HCT116 (cell line): ENCODE results near the gene ZNF319. TPM values are rescaled to one million over a fixed set of nuclear protein-coding genes. Genes with fewer than 3 reads are reported as not detected.

Source experiments
- ATAC-seq: fragments of 200-7000 bp; cut with Tn5 transposase; 2 replicates; pipeline ENCODE4 v1.9.1; 2020; ENCODE audit warnings: mild to moderate bottlenecking, moderate library complexity
- BruUV-seq: library from RNA; stranded (reverse); fragments of 400-500 nt; replicated peaks from 2 replicates; lab custom pipeline; 2021; lab: Mats Ljungman, UMichigan
- CTCF ChIA-PET: fragments of 300-600 bp; sonication (Branson Sonifier 250); formaldehyde crosslinking; loops from one replicate; lab custom pipeline; 2021; ENCODE audit warnings: antibody characterized with exemption; lab: Charles Lee
- POLR2A ChIA-PET: fragments of 300-600, 350-600 bp; sonication (Branson Sonifier 250); formaldehyde crosslinking; loops from one replicate; lab custom pipeline; 2021; ENCODE audit warnings: antibody characterized with exemption; lab: Charles Lee
- RAD21 ChIA-PET, 2 experiments: fragments of 300-600 bp; sonication (Branson Sonifier 250); formaldehyde crosslinking; loops; one replicate each; lab custom pipeline; 2023; ENCODE audit warnings: low total read pairs in 2 of 2; ENCODE audit not compliant: uncharacterized antibody in 2 of 2, unreplicated experiment in 2 of 2, low non-redundant PET in 1 of 2; lab: Charles Lee
- DNase-seq: peaks from one replicate; pipeline ENCODE4 v3.0.0-alpha.2; 2010; ENCODE audit warnings: low read depth, low spot score
- H2AFZ ChIP-seq: fragments of 200-600 bp; shearing (Covaris generic), sonication (generic); 2 replicates; pipeline ENCODE4 v1.6.1; 2017; ENCODE audit warnings: low read depth, mixed run types, mixed read lengths, antibody characterized with exemption, low read length; ENCODE audit not compliant: poor library complexity, severe bottlenecking
- H3K27ac ChIP-seq: 2 replicates; pipeline ENCODE4 v1.5.1; 2012; ENCODE audit warnings: low read depth, low read length
- H3K27me3 ChIP-seq: fragments of 200-600 bp; sonication (generic); 2 replicates; pipeline ENCODE4 v1.6.1; 2016; ENCODE audit warnings: mixed run types, low read length, mixed read lengths; ENCODE audit not compliant: insufficient read depth
- H3K36me3 ChIP-seq, 2 experiments: fragments of 200-500 bp in 1 of 2; fragments of 200-600 bp in 1 of 2; sonication (Bioruptor generic) in 1 of 2; sonication (generic) in 1 of 2; 2 replicates each; pipeline versions ENCODE4 v1.5.1 to v1.6.1; 2014 to 2016; ENCODE audit warnings: low read length in 2 of 2, inconsistent platforms in 1 of 2, mixed read lengths in 1 of 2, mixed run types in 1 of 2; ENCODE audit not compliant: insufficient read depth in 2 of 2, control insufficient read depth in 1 of 2
- H3K4me1 ChIP-seq, 2 experiments: fragments of 200-600 bp in 1 of 2; sonication (generic) in 1 of 2; 2 replicates each; pipeline versions ENCODE4 v1.5.1 to v1.6.1; 2012 to 2017; ENCODE audit warnings: low read length in 2 of 2, inconsistent platforms in 1 of 2, mild to moderate bottlenecking in 1 of 2, mixed read lengths in 1 of 2, mixed run types in 1 of 2, moderate library complexity in 1 of 2; ENCODE audit not compliant: insufficient read depth in 2 of 2, control insufficient read depth in 1 of 2
- H3K4me2 ChIP-seq: fragments of 200-600 bp; sonication (generic); 2 replicates; pipeline ENCODE4 v1.6.1; 2017; ENCODE audit warnings: mixed run types, low read length, mixed read lengths
- H3K4me3 ChIP-seq, 2 experiments: fragments of 200-600 bp in 1 of 2; sonication (generic) in 1 of 2; replicated peaks in 1 of 2; 2 replicates each; pipeline ENCODE4 v1.5.1; 2011 to 2016; ENCODE audit warnings: low read length in 2 of 2, control low read depth in 1 of 2, low read depth in 1 of 2, mild to moderate bottlenecking in 1 of 2, mixed read lengths in 1 of 2, mixed run types in 1 of 2
- H3K79me2 ChIP-seq: fragments of 200-600 bp; sonication (generic); 2 replicates; pipeline ENCODE4 v1.6.1; 2017; ENCODE audit warnings: mild to moderate bottlenecking, mixed run types, low read length, moderate library complexity, mixed read lengths; ENCODE audit not compliant: insufficient read depth
- H3K9ac ChIP-seq: fragments of 200-600 bp; sonication (generic); 2 replicates; pipeline ENCODE4 v1.6.1; 2016; ENCODE audit warnings: low read length, mixed read lengths
- H3K9me2 ChIP-seq: fragments of 200-600 bp; sonication (generic), shearing (Covaris generic); 2 replicates; pipeline ENCODE4 v1.6.1; 2017; ENCODE audit warnings: mixed run types, mild to moderate bottlenecking, moderate library complexity; ENCODE audit not compliant: insufficient read depth
- H3K9me3 ChIP-seq, 2 experiments: fragments of 200-500 bp in 1 of 2; fragments of 200-600 bp in 1 of 2; sonication (Bioruptor generic) in 1 of 2; sonication (generic) in 1 of 2; 2 replicates each; pipeline ENCODE4 v1.6.1; 2014 to 2017; ENCODE audit warnings: low read length in 2 of 2, mixed read lengths in 2 of 2, inconsistent platforms in 1 of 2, low read depth in 1 of 2, mild to moderate bottlenecking in 1 of 2, mixed run types in 1 of 2, moderate library complexity in 1 of 2; ENCODE audit not compliant: control insufficient read depth in 1 of 2, insufficient read depth in 1 of 2
- H4K20me1 ChIP-seq: fragments of 200-600 bp; sonication (generic), shearing (Covaris generic); 2 replicates; pipeline ENCODE4 v1.6.1; 2017; ENCODE audit warnings: mixed run types, mild to moderate bottlenecking, moderate library complexity; ENCODE audit not compliant: insufficient read depth
- ELF1 ChIP-seq: IDR thresholded peaks from 2 replicates; pipeline ENCODE4 v1.6.1; 2012; ENCODE audit warnings: low read depth, borderline replicate concordance
- EZH2 ChIP-seq: fragments of 200-600 bp; sonication (generic); IDR thresholded peaks from 2 replicates; pipeline ENCODE4 v1.6.1; 2017; ENCODE audit warnings: antibody characterized with exemption, mixed run types
- FOSL1 ChIP-seq: IDR thresholded peaks from 2 replicates; pipeline ENCODE4 v1.6.1; 2012; ENCODE audit warnings: low read depth
- POLR2AphosphoS5 ChIP-seq: IDR thresholded peaks from 2 replicates; pipeline ENCODE4 v1.6.1; 2011; ENCODE audit warnings: mild to moderate bottlenecking, low read depth, low read length, moderate library complexity
- REST ChIP-seq: IDR thresholded peaks from 2 replicates; pipeline ENCODE4 v1.6.1; 2012; ENCODE audit warnings: low read depth
- SP1 ChIP-seq: IDR thresholded peaks from 2 replicates; pipeline ENCODE4 v1.6.1; 2012; ENCODE audit warnings: low read depth
- TCF7L2 ChIP-seq: IDR thresholded peaks from 2 replicates; pipeline ENCODE4 v1.7.0; 2011; ENCODE audit warnings: borderline replicate concordance, inconsistent platforms; ENCODE audit not compliant: insufficient read depth, insufficient read length; ENCODE audit errors: extremely low read depth
- intact Hi-C: fragments of 100-400 bp; cut with micrococcal nuclease; formaldehyde crosslinking; loops from 2 replicates; pipeline ENCODE4 v1.10.0; 2022
- total RNA-seq: library from RNA; stranded (reverse); gene quantifications from one replicate; pipeline ENCODE4 v1.2.1, GENCODE V29; 2021; ENCODE audit not compliant: unreplicated experiment

Gene ZNF319
- total RNA-seq, 1 experiment from 2014 or later, result 7.1 TPM

- H3K79me2 ChIP-seq, result no peaks in the 10 kb centered on the region
- intact Hi-C loops, result no loop called here
- DNase-seq (no peak), ATAC-seq (no peak)
- TF ChIP-seq TCF7L2 (no peak), POLR2AphosphoS5 (no peak), REST (no peak)
- ChIA-PET RAD21 (no interaction called here), CTCF (no interaction called here), POLR2A (no interaction called here)
- H3K27ac ChIP-seq, result no peak overlapping the region
- H3K9me2 ChIP-seq, result no peaks in the 10 kb centered on the region
- no peak overlapping the region for H3K4me2 ChIP-seq
- BruUV-seq, result no TSS peak
- no peaks in the 10 kb centered on the region for H3K9me3 ChIP-seq
- H3K4me3 ChIP-seq, result no peak overlapping the region
- no peaks in the 10 kb centered on the region for H3K4me1 ChIP-seq
- H3K36me3 ChIP-seq, result no peaks in the 10 kb centered on the region
- H3K27me3 ChIP-seq, result no peaks in the 10 kb centered on the region
- H4K20me1 ChIP-seq, result no peaks in the 10 kb centered on the region
- no peak overlapping the region for H3K9ac ChIP-seq
- no peak overlapping the region for H2AFZ ChIP-seq
These were observed 30.9 kb downstream of the ZNF319 start for GRCh38 chr16:57969451-57970123.

GRCh38 chr16:57967916-57968315 is 32.6 kb downstream of the ZNF319 start:
- RAD21 ChIA-PET, result no interaction called here

More at GRCh38 chr16:57967916-57968315, 32.6 kb downstream of the ZNF319 start:
- intact Hi-C loops, result no loop called here
- Histone ChIP-seq H3K36me3 (no peaks in the 10 kb centered on the region), H3K9me2 (no peaks in the 10 kb centered on the region), H4K20me1 (no peaks in the 10 kb centered on the region), H3K4me3 (no peak overlapping the region), H3K4me1 (no peaks in the 10 kb centered on the region), H2AFZ (no peak overlapping the region), H3K9ac (no peak overlapping the region), H3K79me2 (no peaks in the 10 kb centered on the region), H3K27ac (no peak overlapping the region), H3K27me3 (no peaks in the 10 kb centered on the region), H3K9me3 (no peaks in the 10 kb centered on the region), H3K4me2 (no peak overlapping the region)
- BruUV-seq, result no TSS peak
- DNase-seq, result no peak
- TF ChIP-seq EZH2 (no peak), FOSL1 (no peak), SP1 (no peak), ELF1 (no peak)
- CTCF ChIA-PET, result no interaction called here
- POLR2A ChIA-PET, result no interaction called here
- no peak for ATAC-seq
